ENCODE measurements around the gene PLCH1. TPM values are rescaled to one million over a fixed set of nuclear protein-coding genes. Genes with fewer than 3 reads are reported as not detected.
A peak's percentile ranks its signal among the peaks of the same experiment; 100 is the strongest.

Gene PLCH1
- total and polyA plus RNA-seq, 9 of the 15 experiments (the other 6 are each of a cell fraction or from before 2014, with no cell fraction given): 0.17 to 0.62 (median 0.40) TPM

GRCh38 chr3:155364492-155364891 is 380.4 kb downstream of the PLCH1 start:
- TF ChIP-seq ZNF592 (IDR thresholded peaks at IDR 0.05) (no peak), NCOR1 (IDR thresholded peaks at IDR 0.05) (no peak), FOXJ2 (tag; IDR thresholded peaks at IDR 0.05) (no peak), PCBP1 (IDR thresholded peaks at IDR 0.05; ENCODE audit: low read depth, low read length, poor library complexity, severe bottlenecking) (no peak), POLR2H (tag; IDR thresholded peaks at IDR 0.05; ENCODE audit: low read depth) (no peak), CCNT2 (IDR thresholded peaks at IDR 0.05; ENCODE audit: borderline replicate concordance, extremely low read depth, insufficient read length, low read depth, low read length) (no peak), FOXP1 (CRISPR knock-in tag; IDR thresholded peaks at IDR 0.05) (no peak), POLR3A (IDR thresholded peaks at IDR 0.05; ENCODE audit: borderline replicate concordance, extremely low read depth, insufficient read depth, insufficient read length) (no peak), YBX1 (IDR thresholded peaks at IDR 0.05) (no peak), NFRKB (IDR thresholded peaks at IDR 0.05; ENCODE audit: low read depth) (no peak), MEF2D (tag; conservative IDR thresholded peaks at IDR 0.05; ENCODE audit: low read depth) (no peak), JUND (IDR thresholded peaks at IDR 0.05; ENCODE audit: borderline replicate concordance, low read depth, low read length) (no peak), JUND (tag; IDR thresholded peaks at IDR 0.05; ENCODE audit: borderline replicate concordance, low read depth, low read length) (no peak)
- TF ChIP-seq, protein P1, sequence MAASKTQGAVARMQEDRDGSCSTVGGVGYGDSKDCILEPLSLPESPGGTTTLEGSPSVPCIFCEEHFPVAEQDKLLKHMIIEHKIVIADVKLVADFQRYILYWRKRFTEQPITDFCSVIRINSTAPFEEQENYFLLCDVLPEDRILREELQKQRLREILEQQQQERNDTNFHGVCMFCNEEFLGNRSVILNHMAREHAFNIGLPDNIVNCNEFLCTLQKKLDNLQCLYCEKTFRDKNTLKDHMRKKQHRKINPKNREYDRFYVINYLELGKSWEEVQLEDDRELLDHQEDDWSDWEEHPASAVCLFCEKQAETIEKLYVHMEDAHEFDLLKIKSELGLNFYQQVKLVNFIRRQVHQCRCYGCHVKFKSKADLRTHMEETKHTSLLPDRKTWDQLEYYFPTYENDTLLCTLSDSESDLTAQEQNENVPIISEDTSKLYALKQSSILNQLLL (CRISPR knock-in tag; IDR thresholded peaks at IDR 0.05; ENCODE audit: borderline replicate concordance): no peak
- TF ChIP-seq, protein P2, sequence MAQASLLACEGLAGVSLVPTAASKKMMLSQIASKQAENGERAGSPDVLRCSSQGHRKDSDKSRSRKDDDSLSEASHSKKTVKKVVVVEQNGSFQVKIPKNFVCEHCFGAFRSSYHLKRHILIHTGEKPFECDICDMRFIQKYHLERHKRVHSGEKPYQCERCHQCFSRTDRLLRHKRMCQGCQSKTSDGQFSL (CRISPR knock-in tag; IDR thresholded peaks at IDR 0.05): no peak
- TF ChIP-seq, protein P2 (tag; IDR thresholded peaks at IDR 0.05): no peak
- H4K20me1 ChIP-seq (replicated peaks; ENCODE audit: control insufficient read depth, insufficient read depth, low read length): no peaks in the 10 kb centered on the region
- ATAC-seq (no peak), FAIRE-seq (no peak), DNase-seq (ENCODE audit: extremely low read depth in 1 of 4, low spot score in 3 of 4) (no peak)
- CTCF ChIA-PET (ENCODE audit: low intra/inter-chr PET ratio): no interaction called here
- H3K36me3 ChIP-seq (ENCODE audit: control insufficient read depth, insufficient read depth, low read length): no peaks in the 10 kb centered on the region
- H3K4me1 ChIP-seq (replicated peaks in 1 of 2; ENCODE audit: control insufficient read depth in 2 of 2, insufficient read depth in 2 of 2, low read length in 2 of 2): 0 out of 5 replicates have a peak, but pooled peaks cover 0 to 4% of the 10 kb centered on the region in 2 experiments
- H3K27me3 ChIP-seq (ENCODE audit: control insufficient read depth in 2 of 2, insufficient read depth in 2 of 2, low read length in 2 of 2): no peaks in the 10 kb centered on the region
- H3K79me2 ChIP-seq (ENCODE audit: control insufficient read depth, insufficient read depth, low read length): no peaks in the 10 kb centered on the region
- 78% methylated on average over 2 of the region's 2 CpGs for WGBS (ENCODE audit: insufficient coverage, low coverage, missing lambda C conversion rate)
- peak overlapping the region; percentile 69; the same call in 1 of the 2 replicates for H2AFZ ChIP-seq (ENCODE audit: low read depth, low read length)
- H3K4me2 ChIP-seq (ENCODE audit: insufficient read depth, low read length): no peak overlapping the region
- no peaks in the 10 kb centered on the region for H3K9me1 ChIP-seq (ENCODE audit: control insufficient read depth, insufficient read depth, low read length)
- POLR2A ChIA-PET: interaction anchor here (0.7 kb wide), 1 partner anchor 615 kb away, joined by 3 read pairs; no protein-coding TSS in a partner anchor
- no TSS peak for BruUV-seq (replicated peaks)
- H3K9me3 ChIP-seq (replicated peaks; ENCODE audit: control insufficient read depth, insufficient read depth, low read depth, low read length): peaks cover 4% of the 10 kb centered on the region; the same call in 1 of the 2 replicates
- H3K27ac ChIP-seq (ENCODE audit: extremely low read depth, low read depth, low read length): no peak overlapping the region
- H3K4me3 ChIP-seq: no peak overlapping the region
- intact Hi-C loops (cut with micrococcal nuclease) (no loop called here), in situ Hi-C loops (cut with MboI) (loop anchor here (25.0 kb wide), 1 partner anchor 498 kb away; the partner anchor contains the start of genes GMPS and SLC33A1)
- H3K9ac ChIP-seq (ENCODE audit: insufficient read depth in 1 of 2, low read depth in 2 of 2, low read length in 2 of 2): no peak overlapping the region

Measured in K562 (cell line).